ENCODE results near the gene GAL3ST3.

GRCh38 chr11:66089067-66089466, 40.1 kb upstream of the GAL3ST3 start:
- TF ChIP-seq, protein P1, sequence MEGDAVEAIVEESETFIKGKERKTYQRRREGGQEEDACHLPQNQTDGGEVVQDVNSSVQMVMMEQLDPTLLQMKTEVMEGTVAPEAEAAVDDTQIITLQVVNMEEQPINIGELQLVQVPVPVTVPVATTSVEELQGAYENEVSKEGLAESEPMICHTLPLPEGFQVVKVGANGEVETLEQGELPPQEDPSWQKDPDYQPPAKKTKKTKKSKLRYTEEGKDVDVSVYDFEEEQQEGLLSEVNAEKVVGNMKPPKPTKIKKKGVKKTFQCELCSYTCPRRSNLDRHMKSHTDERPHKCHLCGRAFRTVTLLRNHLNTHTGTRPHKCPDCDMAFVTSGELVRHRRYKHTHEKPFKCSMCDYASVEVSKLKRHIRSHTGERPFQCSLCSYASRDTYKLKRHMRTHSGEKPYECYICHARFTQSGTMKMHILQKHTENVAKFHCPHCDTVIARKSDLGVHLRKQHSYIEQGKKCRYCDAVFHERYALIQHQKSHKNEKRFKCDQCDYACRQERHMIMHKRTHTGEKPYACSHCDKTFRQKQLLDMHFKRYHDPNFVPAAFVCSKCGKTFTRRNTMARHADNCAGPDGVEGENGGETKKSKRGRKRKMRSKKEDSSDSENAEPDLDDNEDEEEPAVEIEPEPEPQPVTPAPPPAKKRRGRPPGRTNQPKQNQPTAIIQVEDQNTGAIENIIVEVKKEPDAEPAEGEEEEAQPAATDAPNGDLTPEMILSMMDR (IDR thresholded peaks at IDR 0.05), result no peak
- no peak for TF ChIP-seq POLR2A (IDR thresholded peaks at IDR 0.05)

Measured in thyroid gland (tissue), 4 donors.